Caco-2 (cell line): Measurements from ENCODE around the gene SERPING1. TPM values are rescaled to one million over a fixed set of nuclear protein-coding genes. Genes with fewer than 3 reads are reported as not detected.

Experiments used
- BruUV-seq: library from RNA; stranded (reverse); fragments of 400-500 nt; replicated peaks from 2 replicates; lab custom pipeline; 2021; lab: Mats Ljungman, UMichigan
- CTCF ChIA-PET: fragments of 300-600 bp; sonication (Branson Sonifier 250); formaldehyde crosslinking; loops from one replicate; lab custom pipeline; 2022; ENCODE audit warnings: antibody characterized with exemption; lab: Charles Lee
- POLR2A ChIA-PET: fragments of 300-600 bp; sonication (Branson Sonifier 250); formaldehyde crosslinking; loops from one replicate; lab custom pipeline; 2022; ENCODE audit warnings: antibody characterized with exemption; lab: Charles Lee
- DNase-seq, 2 experiments: peaks; one replicate each; pipeline versions ENCODE4 v3.0.0 to v3.0.0-alpha.2; 2020 to 2022
- H3K27me3 ChIP-seq: replicated peaks from 2 replicates; pipeline ENCODE4 v1.6.0; 2011; ENCODE audit warnings: low read length; ENCODE audit not compliant: control insufficient read depth, insufficient read depth
- H3K36me3 ChIP-seq: 2 replicates; pipeline ENCODE4 v1.5.1; 2011; ENCODE audit warnings: low read length; ENCODE audit not compliant: control insufficient read depth, insufficient read depth
- H3K4me1 ChIP-seq: fragments of 250-450 bp; sonication (Bioruptor Pico); 2 replicates; pipeline ENCODE4 v1.5.1; 2020; ENCODE audit warnings: mild to moderate bottlenecking
- H3K4me3 ChIP-seq: 2 replicates; pipeline ENCODE4 v1.5.1; 2011; ENCODE audit warnings: low read depth, mild to moderate bottlenecking, control low read depth, low read length
- H3K9me3 ChIP-seq: fragments of 250-450 bp; sonication (Bioruptor Pico); 2 replicates; pipeline ENCODE4 v1.5.1; 2020; ENCODE audit warnings: mild to moderate bottlenecking, moderate library complexity
- H3K27ac Mint-ChIP-seq: one replicate; pipeline ENCODE4 v1.8.0; 2022; ENCODE audit warnings: mixed read lengths; ENCODE audit not compliant: unreplicated experiment
- H3K27me3 Mint-ChIP-seq: one replicate; pipeline ENCODE4 v1.8.0; 2022; ENCODE audit warnings: mixed read lengths; ENCODE audit not compliant: insufficient read depth, unreplicated experiment
- H3K36me3 Mint-ChIP-seq: one replicate; pipeline ENCODE4 v1.8.0; 2022; ENCODE audit warnings: mild to moderate bottlenecking, mixed read lengths; ENCODE audit not compliant: insufficient read depth, unreplicated experiment
- H3K4me1 Mint-ChIP-seq: one replicate; pipeline ENCODE4 v1.8.0; 2022; ENCODE audit warnings: low read depth, mixed read lengths; ENCODE audit not compliant: unreplicated experiment
- H3K4me3 Mint-ChIP-seq: one replicate; pipeline ENCODE4 v1.8.0; 2022; ENCODE audit warnings: mild to moderate bottlenecking, moderate library complexity, mixed read lengths; ENCODE audit not compliant: unreplicated experiment
- H3K9me3 Mint-ChIP-seq: one replicate; pipeline ENCODE4 v1.8.0; 2022; ENCODE audit warnings: mixed read lengths; ENCODE audit not compliant: unreplicated experiment
- intact Hi-C: fragments of 100-400 bp; cut with micrococcal nuclease; formaldehyde crosslinking; loops from one replicate; pipeline ENCODE4 v1.10.0; 2022; ENCODE audit not compliant: unreplicated experiment
- microRNA-seq: library from miRNA; unstranded; fragments of <30 nt; microRNA quantifications from one replicate; pipeline ENCODE4 v1.2.0, GENCODE V29; 2022
- total RNA-seq: library from RNA; stranded (reverse); gene quantifications from 2 replicates; pipeline ENCODE4 v1.2.3, GENCODE V29; 2022
- TF ChIP-seq, protein P1 (sequence below), 2 experiments: fragments of 200-600 bp in 1 of 2; IDR thresholded peaks; 1 replicate in 1 of 2; 2 replicates in 1 of 2; pipeline versions ENCODE4 v1.5.1 to v1.8.0; 2011 to 2022; ENCODE audit warnings: antibody characterized with exemption in 1 of 2, control low read depth in 1 of 2, inconsistent platforms in 1 of 2, low read depth in 1 of 2, low read length in 1 of 2, mild to moderate bottlenecking in 1 of 2, moderate library complexity in 1 of 2; ENCODE audit not compliant: insufficient read depth in 1 of 2, severe bottlenecking in 1 of 2, unreplicated experiment in 1 of 2

Gene SERPING1
- total RNA-seq, 1 experiment from 2014 or later, result 3.8 TPM

DNA sequence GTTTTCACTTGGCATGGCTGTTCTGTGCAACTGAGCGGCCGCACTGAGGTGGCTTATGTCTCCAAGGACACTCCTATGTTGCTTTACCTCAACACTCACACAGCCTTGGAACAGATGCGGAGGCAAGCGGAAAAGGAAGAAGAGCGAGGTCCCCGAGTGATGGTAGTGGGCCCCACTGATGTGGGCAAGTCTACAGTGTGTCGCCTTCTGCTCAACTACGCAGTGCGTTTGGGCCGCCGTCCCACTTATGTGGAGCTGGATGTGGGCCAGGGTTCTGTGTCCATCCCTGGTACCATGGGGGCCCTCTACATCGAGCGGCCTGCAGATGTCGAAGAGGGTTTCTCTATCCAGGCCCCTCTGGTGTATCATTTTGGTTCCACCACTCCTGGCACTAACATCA is 62.2 kb downstream of the SERPING1 start:
- POLR2A ChIA-PET, result no interaction called here
- Histone ChIP-seq H3K4me1 (no peaks in the 10 kb centered on the region), H3K9me3 (no peaks in the 10 kb centered on the region), H3K36me3 (peaks cover 2% of the 10 kb centered on the region; the same call in 1 of the 2 replicates), H3K4me3 (no peak overlapping the region), H3K27me3 (no peaks in the 10 kb centered on the region)
- H3K27ac Mint-ChIP-seq, result no peak overlapping the region
- H3K9me3 Mint-ChIP-seq, result no peaks in the 10 kb centered on the region
- TF ChIP-seq, protein P1, sequence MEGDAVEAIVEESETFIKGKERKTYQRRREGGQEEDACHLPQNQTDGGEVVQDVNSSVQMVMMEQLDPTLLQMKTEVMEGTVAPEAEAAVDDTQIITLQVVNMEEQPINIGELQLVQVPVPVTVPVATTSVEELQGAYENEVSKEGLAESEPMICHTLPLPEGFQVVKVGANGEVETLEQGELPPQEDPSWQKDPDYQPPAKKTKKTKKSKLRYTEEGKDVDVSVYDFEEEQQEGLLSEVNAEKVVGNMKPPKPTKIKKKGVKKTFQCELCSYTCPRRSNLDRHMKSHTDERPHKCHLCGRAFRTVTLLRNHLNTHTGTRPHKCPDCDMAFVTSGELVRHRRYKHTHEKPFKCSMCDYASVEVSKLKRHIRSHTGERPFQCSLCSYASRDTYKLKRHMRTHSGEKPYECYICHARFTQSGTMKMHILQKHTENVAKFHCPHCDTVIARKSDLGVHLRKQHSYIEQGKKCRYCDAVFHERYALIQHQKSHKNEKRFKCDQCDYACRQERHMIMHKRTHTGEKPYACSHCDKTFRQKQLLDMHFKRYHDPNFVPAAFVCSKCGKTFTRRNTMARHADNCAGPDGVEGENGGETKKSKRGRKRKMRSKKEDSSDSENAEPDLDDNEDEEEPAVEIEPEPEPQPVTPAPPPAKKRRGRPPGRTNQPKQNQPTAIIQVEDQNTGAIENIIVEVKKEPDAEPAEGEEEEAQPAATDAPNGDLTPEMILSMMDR (IDR thresholded peaks at IDR 0.05; ENCODE audit: insufficient read depth in 1 of 2, low read depth in 1 of 2, low read length in 1 of 2, severe bottlenecking in 1 of 2, unreplicated experiment in 1 of 2), result no peak
- peaks cover 27% of the 10 kb centered on the region for H3K36me3 Mint-ChIP-seq
- no peaks in the 10 kb centered on the region for H3K27me3 Mint-ChIP-seq
- no peak for DNase-seq
- TSS peak; percentile 6 for BruUV-seq
- intact Hi-C loops, result loop anchor here (5.0 kb wide), 1 partner anchor 628 kb away; no protein-coding TSS in a partner anchor
- CTCF ChIA-PET, result no interaction called here
- peak overlapping the region; percentile 14 for H3K4me3 Mint-ChIP-seq
- peaks cover 8% of the 10 kb centered on the region for H3K4me1 Mint-ChIP-seq

DNA sequence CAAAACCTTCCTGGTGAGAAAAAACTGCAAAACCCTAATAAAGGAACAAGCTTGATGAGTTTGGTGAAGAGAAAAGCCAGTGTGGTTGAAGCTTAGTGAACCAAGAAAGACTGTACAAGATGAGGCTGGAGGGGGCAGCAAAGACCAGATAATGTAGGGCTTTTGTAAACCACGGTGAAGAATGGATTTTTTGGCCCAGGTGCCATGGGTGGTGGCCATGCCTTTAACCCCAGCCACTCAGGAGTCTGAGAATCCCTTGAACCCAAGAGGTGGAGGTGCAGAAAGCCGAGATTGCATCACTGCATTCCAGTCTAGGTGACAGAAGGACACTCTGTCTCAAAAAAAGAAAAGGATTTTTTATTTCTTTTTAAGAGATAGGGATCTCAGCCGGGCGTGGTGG is 65.4 kb downstream of the SERPING1 start:
- Histone ChIP-seq H3K9me3 (no peaks in the 10 kb centered on the region), H3K27me3 (no peaks in the 10 kb centered on the region), H3K4me3 (no peak overlapping the region), H3K36me3 (peaks cover 2% of the 10 kb centered on the region; the same call in 1 of the 2 replicates), H3K4me1 (peaks cover 6% of the 10 kb centered on the region; the same call in 1 of the 2 replicates)
- no peaks in the 10 kb centered on the region for H3K27me3 Mint-ChIP-seq
- intact Hi-C loops, result loop anchor here (2.0 to 5.0 kb wide), 2 partner anchors 138 to 624 kb away; no protein-coding TSS in a partner anchor
- no peaks in the 10 kb centered on the region for H3K4me1 Mint-ChIP-seq
- ChIA-PET CTCF (interaction anchor here (0.6 to 1.7 kb wide), 5 partner anchors 18 to 623 kb away, joined by 3 to 8 read pairs (median 5); partner anchors contain the start of genes BTBD18 and SELENOH), POLR2A (no interaction called here)
- BruUV-seq, result no TSS peak
- H3K9me3 Mint-ChIP-seq, result no peaks in the 10 kb centered on the region
- peaks cover 36% of the 10 kb centered on the region for H3K36me3 Mint-ChIP-seq
- peak; percentile 58 to 60 for DNase-seq
- peak overlapping the region; percentile 70 for H3K27ac Mint-ChIP-seq
- TF ChIP-seq, protein P1 (IDR thresholded peaks at IDR 0.05; ENCODE audit: insufficient read depth in 1 of 2, low read depth in 1 of 2, low read length in 1 of 2, severe bottlenecking in 1 of 2, unreplicated experiment in 1 of 2), result peak in 1 of 2 experiments; percentile 28
- no peak overlapping the region for H3K4me3 Mint-ChIP-seq

GRCh38 chr11:57663975-57664374 is 66.5 kb downstream of the SERPING1 start:
- no peaks in the 10 kb centered on the region for H3K27me3 Mint-ChIP-seq
- H3K4me3 Mint-ChIP-seq, result no peak overlapping the region
- TF ChIP-seq, protein P1 (IDR thresholded peaks at IDR 0.05; ENCODE audit: insufficient read depth in 1 of 2, low read depth in 1 of 2, low read length in 1 of 2, severe bottlenecking in 1 of 2, unreplicated experiment in 1 of 2), result no peak
- H3K4me1 ChIP-seq, result peaks cover 6% of the 10 kb centered on the region; the same call in 1 of the 2 replicates
- POLR2A ChIA-PET, result no interaction called here
- no peak for DNase-seq
- BruUV-seq, result no TSS peak
- peaks cover 33% of the 10 kb centered on the region for H3K36me3 Mint-ChIP-seq
- no peaks in the 10 kb centered on the region for H3K9me3 ChIP-seq
- H3K4me1 Mint-ChIP-seq, result no peaks in the 10 kb centered on the region
- no peak overlapping the region for H3K4me3 ChIP-seq
- intact Hi-C loops, result loop anchor here (2.0 to 5.0 kb wide), 2 partner anchors 137 to 623 kb away; no protein-coding TSS in a partner anchor
- no peak overlapping the region for H3K27ac Mint-ChIP-seq
- no peaks in the 10 kb centered on the region for H3K27me3 ChIP-seq
- peaks cover 2% of the 10 kb centered on the region; the same call in 1 of the 2 replicates for H3K36me3 ChIP-seq
- CTCF ChIA-PET, result no interaction called here
- no peaks in the 10 kb centered on the region for H3K9me3 Mint-ChIP-seq

Small RNA genes lying within 50 kb of the gene (microRNA-seq; reads per million reads assigned to microRNA genes)
- gene MIR130A, result 235 reads per million, percentile 77 among the genes with 10 or more reads in this experiment

Other genes starting within 250 kb of the SERPING1 start
- gene PRG3, start 216.5 kb upstream of the SERPING1 start, total RNA-seq, result not detected in 2 replicates
- not detected in 2 replicates for gene PRG2, start 207.0 kb upstream of the SERPING1 start, total RNA-seq
- gene SLC43A3, start 170.6 kb upstream of the SERPING1 start, total RNA-seq, result not detected in 2 replicates
- gene RTN4RL2, start 137.2 kb upstream of the SERPING1 start, total RNA-seq, result 5.5 and 5.6 TPM in 2 replicates
- 71.7 and 80.5 TPM in 2 replicates for gene SLC43A1, start 82.0 kb upstream of the SERPING1 start, total RNA-seq
- 102 and 103 TPM in 2 replicates for gene TIMM10, start 66.9 kb upstream of the SERPING1 start, total RNA-seq
- 0.18 TPM in 1 of 2 replicates, not detected in the other for gene SMTNL1, start 60.1 kb upstream of the SERPING1 start, total RNA-seq
- gene UBE2L6, start 30.0 kb upstream of the SERPING1 start, total RNA-seq, result 16.7 and 20.2 TPM in 2 replicates
- 0.32 TPM in 1 of 2 replicates, not detected in the other for gene YPEL4, start 52.2 kb downstream of the SERPING1 start, total RNA-seq
- gene CLP1, start 60.1 kb downstream of the SERPING1 start, total RNA-seq, result 21.0 and 22.1 TPM in 2 replicates
- 66.0 and 72.2 TPM in 2 replicates for gene ZDHHC5, start 70.4 kb downstream of the SERPING1 start, total RNA-seq
- 29.2 and 29.7 TPM in 2 replicates for gene MED19, start 114.5 kb downstream of the SERPING1 start, total RNA-seq
- gene TMX2, start 114.9 kb downstream of the SERPING1 start, total RNA-seq, result 150 and 152 TPM in 2 replicates
- 174 and 175 TPM in 2 replicates for gene SELENOH, start 143.8 kb downstream of the SERPING1 start, total RNA-seq
- gene BTBD18, start 154.1 kb downstream of the SERPING1 start, total RNA-seq, result not detected in 2 replicates
- gene CTNND1, start 164.1 kb downstream of the SERPING1 start, total RNA-seq, result 223 and 225 TPM in 2 replicates